Hepatocyte (in vitro differentiated cells): Measurements from ENCODE around the gene SSH3. TPM values are rescaled to one million over a fixed set of nuclear protein-coding genes. Genes with fewer than 3 reads are reported as not detected.

Experiments used
- DNase-seq: peaks from one replicate; pipeline ENCODE4 v3.0.0-alpha.2; 2016; ENCODE audit warnings: low spot score
- H2AFZ ChIP-seq: fragments of 200-600 bp; sonication (generic); 2 replicates; pipeline ENCODE4 v1.6.0; 2016; ENCODE audit warnings: antibody characterized with exemption, mild to moderate bottlenecking
- H3K27ac ChIP-seq: fragments of 200-600 bp; sonication (generic); 2 replicates; pipeline ENCODE4 v1.5.1; 2016; ENCODE audit warnings: mild to moderate bottlenecking
- H3K27me3 ChIP-seq: fragments of 200-600 bp; sonication (generic); 2 replicates; pipeline ENCODE4 v1.6.1; 2016
- H3K36me3 ChIP-seq: fragments of 200-600 bp; sonication (generic); replicated peaks from 2 replicates; pipeline ENCODE4 v1.5.1; 2016; ENCODE audit warnings: low read depth; ENCODE audit not compliant: insufficient read depth
- H3K4me1 ChIP-seq: fragments of 200-600 bp; sonication (generic); 2 replicates; pipeline ENCODE4 v1.5.1; 2016; ENCODE audit warnings: mild to moderate bottlenecking, moderate library complexity; ENCODE audit not compliant: insufficient read depth
- H3K4me2 ChIP-seq: fragments of 200-600 bp; sonication (generic); 2 replicates; pipeline ENCODE4 v1.6.0; 2016
- H3K4me3 ChIP-seq: fragments of 200-600 bp; sonication (generic); 2 replicates; pipeline ENCODE4 v1.5.1; 2016; ENCODE audit warnings: mild to moderate bottlenecking
- H3K79me2 ChIP-seq: fragments of 200-600 bp; sonication (generic); 2 replicates; pipeline ENCODE4 v1.6.0; 2017; ENCODE audit warnings: mild to moderate bottlenecking
- H3K9me2 ChIP-seq: fragments of 200-600 bp; sonication (generic); replicated peaks from 2 replicates; pipeline ENCODE4 v1.6.0; 2017; ENCODE audit warnings: mild to moderate bottlenecking; ENCODE audit not compliant: insufficient read depth
- H3K9me3 ChIP-seq: fragments of 200-600 bp; sonication (generic); 2 replicates; pipeline ENCODE4 v1.5.1; 2016; ENCODE audit warnings: low read depth, mild to moderate bottlenecking
- H4K20me1 ChIP-seq: fragments of 200-600 bp; sonication (generic); 2 replicates; pipeline ENCODE4 v1.6.0; 2016; ENCODE audit warnings: mild to moderate bottlenecking; ENCODE audit not compliant: insufficient read depth, poor library complexity, severe bottlenecking
- CTCF ChIP-seq: fragments of 200-600 bp; sonication (generic); IDR thresholded peaks from 2 replicates; pipeline ENCODE4 v1.5.1; 2016; ENCODE audit warnings: antibody characterized with exemption, mild to moderate bottlenecking; ENCODE audit not compliant: poor library complexity
- EZH2 ChIP-seq: fragments of 200-600 bp; sonication (generic); IDR thresholded peaks from 2 replicates; pipeline ENCODE4 v1.6.1; 2016; ENCODE audit warnings: antibody characterized with exemption, mild to moderate bottlenecking, borderline replicate concordance
- EZH2phosphoT487 ChIP-seq: fragments of 200-600 bp; sonication (generic); IDR thresholded peaks from one replicate; pipeline ENCODE4 v1.6.1; 2018; ENCODE audit warnings: antibody characterized with exemption, mild to moderate bottlenecking, low read depth, moderate library complexity; ENCODE audit not compliant: unreplicated experiment, severe bottlenecking
- WGBS: methylation state at CpG from one replicate; pipeline ENCODE4 v1.1.6; 2016; ENCODE audit warnings: low lambda C conversion rate; ENCODE audit errors: missing lambda C conversion rate; 5-methylcytosine and 5-hydroxymethylcytosine counted together
- polyA plus RNA-seq: library from polyadenylated mRNA; unstranded; fragments of >200 nt; fragmentation: Nextera tagmentation; extraction: Ambion mirVana; gene quantifications from 2 replicates; pipeline ENCODE4 v1.2.1, GENCODE V29; 2016
- total RNA-seq: library from RNA; depleted of rRNA; stranded (reverse); fragments of >200 nt; gene quantifications from 2 replicates; pipeline ENCODE4 v1.2.3, GENCODE V29; 2014

SSH3 gene
- total and polyA plus RNA-seq, 2 experiments from 2014 or later = 29.7 to 49.5 TPM

GRCh38 chr11:67321313-67321871 is 18.1 kb downstream of the SSH3 start:
- Histone ChIP-seq H3K4me2 (no peak overlapping the region), H3K9me2 (no peaks in the 10 kb centered on the region), H3K36me3 (no peaks in the 10 kb centered on the region), H3K27ac (no peak overlapping the region), H3K79me2 (peaks cover 15% of the 10 kb centered on the region), H3K27me3 (no peaks in the 10 kb centered on the region), H3K4me1 (peaks cover 2% of the 10 kb centered on the region), H3K4me3 (no peak overlapping the region), H3K9me3 (no peaks in the 10 kb centered on the region), H4K20me1 (no peaks in the 10 kb centered on the region), H2AFZ (no peak overlapping the region)
- TF ChIP-seq EZH2 (no peak), CTCF (no peak)
- no peak for DNase-seq
- WGBS = 86% methylated on average over 6 of the region's 6 CpGs

GRCh38 chr11:67322049-67322448 is 18.7 kb downstream of the SSH3 start:
- no peak for DNase-seq
- Histone ChIP-seq H3K27me3 (no peaks in the 10 kb centered on the region), H3K4me3 (no peak overlapping the region), H3K9me3 (no peaks in the 10 kb centered on the region), H4K20me1 (no peaks in the 10 kb centered on the region), H3K27ac (no peak overlapping the region), H3K4me1 (no peaks in the 10 kb centered on the region), H3K79me2 (peaks cover 15% of the 10 kb centered on the region), H3K36me3 (no peaks in the 10 kb centered on the region), H3K9me2 (no peaks in the 10 kb centered on the region), H2AFZ (no peak overlapping the region), H3K4me2 (no peak overlapping the region)
- TF ChIP-seq EZH2phosphoT487 (no peak), EZH2 (no peak), CTCF (no peak)
- 93% methylated on average over 3 of the region's 3 CpGs for WGBS

GRCh38 chr11:67323526-67323925 is 20.2 kb downstream of the SSH3 start:
- no peak overlapping the region for H3K4me3 ChIP-seq
- H3K9me3 ChIP-seq = no peaks in the 10 kb centered on the region
- TF ChIP-seq CTCF (no peak), EZH2 (no peak), EZH2phosphoT487 (no peak)
- H2AFZ ChIP-seq = no peak overlapping the region
- H3K4me2 ChIP-seq = no peak overlapping the region
- H3K27ac ChIP-seq = no peak overlapping the region
- 89% methylated on average over 7 of the region's 7 CpGs for WGBS
- H3K9me2 ChIP-seq = no peaks in the 10 kb centered on the region
- no peaks in the 10 kb centered on the region for H3K36me3 ChIP-seq
- H3K27me3 ChIP-seq = no peaks in the 10 kb centered on the region
- H3K79me2 ChIP-seq = peaks cover 15% of the 10 kb centered on the region
- DNase-seq = no peak
- no peaks in the 10 kb centered on the region for H3K4me1 ChIP-seq
- H4K20me1 ChIP-seq = no peaks in the 10 kb centered on the region

- DNase-seq = no peak
- H3K36me3 ChIP-seq = no peaks in the 10 kb centered on the region
- H3K9me2 ChIP-seq = no peaks in the 10 kb centered on the region
- TF ChIP-seq CTCF (no peak), EZH2phosphoT487 (no peak), EZH2 (no peak)
- H3K4me2 ChIP-seq = no peak overlapping the region
- no peaks in the 10 kb centered on the region for H3K79me2 ChIP-seq
- no peaks in the 10 kb centered on the region for H3K27me3 ChIP-seq
- H3K4me1 ChIP-seq = no peaks in the 10 kb centered on the region
- no peaks in the 10 kb centered on the region for H3K9me3 ChIP-seq
- WGBS = 82% methylated on average over 6 of the region's 6 CpGs
- no peak overlapping the region for H2AFZ ChIP-seq
- H4K20me1 ChIP-seq = no peaks in the 10 kb centered on the region
- no peak overlapping the region for H3K27ac ChIP-seq
- H3K4me3 ChIP-seq = no peak overlapping the region
These were observed 28.9 kb downstream of the SSH3 start for GRCh38 chr11:67332081-67332691.
